ENCODE data around the gene MISP3. TPM values are rescaled to one million over a fixed set of nuclear protein-coding genes. Genes with fewer than 3 reads are reported as not detected.

Gene MISP3
- polyA plus RNA-seq, 2 of the 4 experiments (the other 2 are of a cell fraction), result 1.9 to 2.3 TPM

DNA sequence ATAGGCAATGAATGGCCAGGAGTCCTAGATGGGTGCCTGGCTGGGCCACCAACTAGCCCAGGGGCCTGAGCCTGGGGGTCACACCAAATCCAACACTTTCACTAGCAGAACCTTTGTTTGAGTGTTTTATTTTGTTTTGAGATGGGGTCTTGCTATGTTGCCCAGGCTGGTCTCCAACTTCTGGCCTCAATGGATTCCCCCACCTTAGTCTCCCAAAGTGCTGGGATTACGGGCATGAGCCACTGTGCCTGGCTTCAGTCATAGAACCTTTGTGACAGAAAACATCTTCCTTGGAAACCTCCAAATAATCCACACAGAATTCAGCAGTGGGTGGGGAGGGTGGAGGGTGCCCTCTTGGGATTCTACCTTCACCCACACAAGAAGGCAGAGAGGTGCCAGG is 38.9 kb downstream of the MISP3 start:
- DNase-seq (ENCODE audit: low read depth in 1 of 2, low spot score in 1 of 2), result no peak
- Histone ChIP-seq H3K4me2 (no peak overlapping the region), H3K4me1 (peaks cover 18% of the 10 kb centered on the region), H3K4me3 (no peak overlapping the region), H3K27ac (no peak overlapping the region), H3K9me3 (no peaks in the 10 kb centered on the region)
- ATAC-seq, result no peak
- ChIA-PET POLR2A (no interaction called here), CTCF (interaction anchor here (0.9 kb wide), 1 partner anchor 237 kb away, joined by 3 read pairs; no protein-coding TSS in a partner anchor)
- no peak for TF ChIP-seq CHD4 (IDR thresholded peaks at IDR 0.05; ENCODE audit: borderline replicate concordance)
- no peak for TF ChIP-seq ZSCAN20 (CRISPR knock-in tag; IDR thresholded peaks at IDR 0.05)
- no peak for TF ChIP-seq HOXB5 (CRISPR knock-in tag; IDR thresholded peaks at IDR 0.05)
- TF ChIP-seq SREBF2 (IDR thresholded peaks at IDR 0.05), result no peak
- no peak for TF ChIP-seq MYC (IDR thresholded peaks at IDR 0.05; ENCODE audit: borderline replicate concordance, low read length)
- no peak for TF ChIP-seq CEBPB (IDR thresholded peaks at IDR 0.05)
- TF ChIP-seq NPAS2 (CRISPR knock-in tag; IDR thresholded peaks at IDR 0.05; ENCODE audit: borderline replicate concordance), result no peak
- no peak for TF ChIP-seq MAZ (IDR thresholded peaks at IDR 0.05; ENCODE audit: borderline replicate concordance, low read depth, low read length)
- TF ChIP-seq REST (IDR thresholded peaks at IDR 0.05), result no peak
- TF ChIP-seq, protein P1, sequence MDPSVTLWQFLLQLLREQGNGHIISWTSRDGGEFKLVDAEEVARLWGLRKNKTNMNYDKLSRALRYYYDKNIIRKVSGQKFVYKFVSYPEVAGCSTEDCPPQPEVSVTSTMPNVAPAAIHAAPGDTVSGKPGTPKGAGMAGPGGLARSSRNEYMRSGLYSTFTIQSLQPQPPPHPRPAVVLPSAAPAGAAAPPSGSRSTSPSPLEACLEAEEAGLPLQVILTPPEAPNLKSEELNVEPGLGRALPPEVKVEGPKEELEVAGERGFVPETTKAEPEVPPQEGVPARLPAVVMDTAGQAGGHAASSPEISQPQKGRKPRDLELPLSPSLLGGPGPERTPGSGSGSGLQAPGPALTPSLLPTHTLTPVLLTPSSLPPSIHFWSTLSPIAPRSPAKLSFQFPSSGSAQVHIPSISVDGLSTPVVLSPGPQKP (IDR thresholded peaks at IDR 0.05; ENCODE audit: low read depth, low read length), result no peak
- no peak for TF ChIP-seq NR3C1 (IDR thresholded peaks at IDR 0.05)
- no peak for TF ChIP-seq PHF8 (IDR thresholded peaks at IDR 0.05; ENCODE audit: borderline replicate concordance, low read depth)
- TF ChIP-seq, protein P2, sequence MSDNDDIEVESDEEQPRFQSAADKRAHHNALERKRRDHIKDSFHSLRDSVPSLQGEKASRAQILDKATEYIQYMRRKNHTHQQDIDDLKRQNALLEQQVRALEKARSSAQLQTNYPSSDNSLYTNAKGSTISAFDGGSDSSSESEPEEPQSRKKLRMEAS (IDR thresholded peaks at IDR 0.05), result no peak
- TF ChIP-seq SMC3 (IDR thresholded peaks at IDR 0.05), result no peak
- no peak for TF ChIP-seq PBX3 (IDR thresholded peaks at IDR 0.05)
- no peak for TF ChIP-seq FOXS1 (CRISPR knock-in tag; IDR thresholded peaks at IDR 0.05)
- WGBS (ENCODE audit: missing lambda C conversion rate), result 91% methylated on average over 1 of the region's 1 CpG
- no peak for FAIRE-seq

DNA sequence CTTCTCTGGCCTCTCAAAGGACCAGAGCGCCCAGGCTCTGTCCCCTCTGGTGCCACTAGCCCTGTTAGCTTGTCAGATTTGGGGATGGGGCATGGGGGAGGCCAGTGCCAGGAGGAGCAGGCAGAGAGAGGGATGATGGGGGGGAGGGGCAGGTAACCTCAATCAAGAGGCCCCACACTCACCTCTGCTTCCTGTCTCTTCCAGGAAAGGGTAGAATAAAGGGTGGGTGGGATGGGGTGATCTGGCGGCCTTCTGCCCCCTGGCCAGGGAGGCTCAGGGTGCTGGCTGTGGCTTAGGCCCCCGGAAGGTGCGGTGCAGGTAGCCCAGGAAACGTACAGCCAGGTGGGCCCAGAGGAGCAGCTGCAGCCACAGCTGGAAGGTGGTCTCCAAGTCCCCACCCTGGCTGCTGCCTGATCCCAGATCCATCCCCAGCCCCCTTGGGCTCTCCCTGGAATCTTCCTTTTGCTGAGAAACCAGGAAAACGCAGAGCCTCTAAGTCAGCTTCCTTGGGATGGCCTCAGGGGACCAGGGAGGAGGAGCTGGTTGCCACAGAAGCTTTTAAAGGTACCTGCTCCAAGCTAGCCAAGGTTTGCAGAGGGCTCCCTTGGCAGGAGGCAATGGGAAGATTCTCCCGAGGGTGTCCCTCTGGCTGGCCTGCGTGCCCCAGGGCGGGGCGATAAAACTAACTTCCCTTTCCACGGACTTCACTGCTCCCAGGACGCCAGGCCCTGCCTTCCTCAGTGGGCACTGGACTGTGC is 39.6 kb downstream of the MISP3 start:
- H3K27ac ChIP-seq, result peak overlapping the region in 1 of 2 experiments; percentile 50; a peak in 2 of 6 replicates
- ChIA-PET POLR2A (interaction anchor here (0.7 kb wide), 1 partner anchor 250 kb away, joined by 6 read pairs; no protein-coding TSS in a partner anchor), CTCF (no interaction called here)
- FAIRE-seq, result no peak
- TF ChIP-seq CHD4 (IDR thresholded peaks at IDR 0.05; ENCODE audit: borderline replicate concordance) (no peak), NPAS2 (CRISPR knock-in tag; IDR thresholded peaks at IDR 0.05; ENCODE audit: borderline replicate concordance) (no peak), SREBF2 (IDR thresholded peaks at IDR 0.05) (no peak), PHF8 (IDR thresholded peaks at IDR 0.05; ENCODE audit: borderline replicate concordance, low read depth) (no peak), HOXB13 (CRISPR knock-in tag; IDR thresholded peaks at IDR 0.05; ENCODE audit: low read depth) (no peak), EP300 (IDR thresholded peaks at IDR 0.05) (no peak), TFCP2L1 (CRISPR knock-in tag; IDR thresholded peaks at IDR 0.05) (no peak), GATA3 (IDR thresholded peaks at IDR 0.05; ENCODE audit: borderline replicate concordance) (no peak), EHF (CRISPR knock-in tag; IDR thresholded peaks at IDR 0.05) (no peak), CEBPB (IDR thresholded peaks at IDR 0.05) (no peak), RCOR1 (IDR thresholded peaks at IDR 0.05; ENCODE audit: low read depth, low read length) (no peak), RFX5 (IDR thresholded peaks at IDR 0.05) (no peak), BHLHE40 (IDR thresholded peaks at IDR 0.05; ENCODE audit: low read depth, low read length) (no peak)
- no peak for DNase-seq (ENCODE audit: low read depth in 1 of 2, low spot score in 1 of 2)
- H3K4me2 ChIP-seq, result peak overlapping the region; percentile 32; the same call in 1 of the 3 replicates
- peaks cover 21% of the 10 kb centered on the region for H3K4me1 ChIP-seq
- H3K9me3 ChIP-seq, result no peaks in the 10 kb centered on the region
- H3K4me3 ChIP-seq, result no peak overlapping the region
- WGBS (ENCODE audit: missing lambda C conversion rate), result 65% methylated on average over 6 of the region's 12 CpGs
- no peak for ATAC-seq
